Gastroesophageal sphincter (tissue), 2 donors: Measurements from ENCODE around the gene POLD2.

Source experiments
- EP300 ChIP-seq: sonication (generic); formaldehyde crosslinking; IDR thresholded peaks from one replicate; pipeline ENCODE4 v1.6.1; 2017; ENCODE audit warnings: antibody characterized with exemption, mild to moderate bottlenecking
- POLR2A ChIP-seq, 2 donors: fragments of 450-650 bp; IDR thresholded peaks; one replicate each; pipeline ENCODE4 v1.6.1; 2017; ENCODE audit warnings: antibody characterized with exemption in 2 of 2, mild to moderate bottlenecking in 2 of 2, moderate library complexity in 1 of 2

DNA sequence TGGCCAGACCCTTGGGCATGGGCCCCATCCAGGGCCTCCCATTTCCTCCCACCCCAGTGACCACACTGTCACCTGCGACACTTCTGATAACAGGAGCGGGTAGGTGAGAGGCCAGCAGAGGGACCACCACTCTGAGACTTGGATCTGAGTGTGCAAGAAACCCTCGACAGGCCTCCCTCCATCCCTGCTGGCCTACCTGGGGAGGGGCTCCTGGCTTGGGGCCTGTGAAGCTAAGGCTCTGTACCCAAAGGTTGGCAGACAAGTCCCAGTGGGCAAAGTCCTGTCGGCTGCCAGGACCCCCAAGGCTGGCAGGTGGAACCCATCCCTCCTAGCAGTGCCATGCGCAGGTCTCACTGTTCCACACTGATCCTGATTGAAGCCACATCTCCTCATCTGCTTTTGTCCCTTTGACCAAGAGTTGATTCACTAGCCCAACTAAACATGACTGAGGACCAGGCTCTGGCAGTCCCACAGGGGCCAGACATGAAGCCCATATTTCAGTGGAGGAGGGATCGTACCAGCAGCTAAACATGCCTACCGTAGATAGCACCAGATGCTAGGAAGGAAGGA is 56.8 kb downstream of the POLD2 start:
- TF ChIP-seq POLR2A (IDR thresholded peaks at IDR 0.05), result no peak
- TF ChIP-seq EP300, result no peak
